Epithelial cell of esophagus (primary cell): ENCODE results near the gene DCDC2C.

ENCODE experiments used
- DNase-seq: peaks from one replicate; pipeline ENCODE4 v3.0.0; 2010; ENCODE audit warnings: low read depth
- H3K4me3 ChIP-seq: 2 replicates; pipeline ENCODE4 v1.5.1; 2011; ENCODE audit warnings: mild to moderate bottlenecking, low read length, control low read depth
- TF ChIP-seq, protein P1 (sequence below): IDR thresholded peaks from 2 replicates; pipeline ENCODE4 v1.5.1; 2011; ENCODE audit warnings: low read depth, mild to moderate bottlenecking, low read length, control low read depth, inconsistent platforms; ENCODE audit not compliant: insufficient read depth; ENCODE audit errors: missing control alignments

The DCDC2C gene

DNA sequence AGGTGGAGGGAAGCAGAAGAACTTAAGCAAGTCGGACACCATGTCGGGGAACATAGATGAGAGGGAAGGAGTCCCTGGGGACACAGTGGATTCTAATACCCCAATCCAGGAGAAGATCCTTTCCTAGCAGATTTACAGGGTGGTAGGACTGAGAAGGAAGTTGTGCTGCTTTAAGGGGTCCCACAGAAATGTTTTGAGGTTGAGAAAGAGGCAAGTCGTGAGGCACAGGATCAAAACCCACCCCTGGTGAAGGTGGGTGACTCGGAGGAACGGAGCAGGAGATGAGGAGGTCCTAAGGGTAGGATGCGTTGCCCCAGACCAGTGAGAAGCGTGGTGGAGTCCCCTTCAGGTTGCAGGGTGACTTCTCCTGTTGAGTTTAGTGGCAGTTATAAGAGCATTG is 32.7 kb downstream of the DCDC2C start:
- H3K4me3 ChIP-seq, result no peak overlapping the region
- no peak for DNase-seq
- TF ChIP-seq, protein P1, sequence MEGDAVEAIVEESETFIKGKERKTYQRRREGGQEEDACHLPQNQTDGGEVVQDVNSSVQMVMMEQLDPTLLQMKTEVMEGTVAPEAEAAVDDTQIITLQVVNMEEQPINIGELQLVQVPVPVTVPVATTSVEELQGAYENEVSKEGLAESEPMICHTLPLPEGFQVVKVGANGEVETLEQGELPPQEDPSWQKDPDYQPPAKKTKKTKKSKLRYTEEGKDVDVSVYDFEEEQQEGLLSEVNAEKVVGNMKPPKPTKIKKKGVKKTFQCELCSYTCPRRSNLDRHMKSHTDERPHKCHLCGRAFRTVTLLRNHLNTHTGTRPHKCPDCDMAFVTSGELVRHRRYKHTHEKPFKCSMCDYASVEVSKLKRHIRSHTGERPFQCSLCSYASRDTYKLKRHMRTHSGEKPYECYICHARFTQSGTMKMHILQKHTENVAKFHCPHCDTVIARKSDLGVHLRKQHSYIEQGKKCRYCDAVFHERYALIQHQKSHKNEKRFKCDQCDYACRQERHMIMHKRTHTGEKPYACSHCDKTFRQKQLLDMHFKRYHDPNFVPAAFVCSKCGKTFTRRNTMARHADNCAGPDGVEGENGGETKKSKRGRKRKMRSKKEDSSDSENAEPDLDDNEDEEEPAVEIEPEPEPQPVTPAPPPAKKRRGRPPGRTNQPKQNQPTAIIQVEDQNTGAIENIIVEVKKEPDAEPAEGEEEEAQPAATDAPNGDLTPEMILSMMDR, result no peak

DNA sequence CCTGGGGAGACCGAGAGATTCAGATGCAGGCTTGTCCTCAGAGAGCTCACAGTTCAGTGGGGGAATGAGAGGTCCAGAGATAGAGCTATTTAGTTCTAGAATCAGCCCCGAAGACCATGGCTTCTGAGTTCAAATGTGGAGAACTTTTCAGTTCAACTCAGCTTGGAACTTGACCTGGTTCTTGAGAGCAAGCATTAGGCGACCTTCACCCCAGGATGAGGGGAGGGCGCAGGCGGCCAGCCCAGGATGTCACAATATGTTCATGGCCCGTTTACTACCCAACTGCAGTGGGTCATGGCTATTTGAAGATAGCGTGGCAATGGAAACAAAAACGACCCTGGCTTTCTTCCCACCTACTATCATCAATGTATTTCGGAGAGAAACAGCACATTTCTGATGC is 33.8 kb downstream of the DCDC2C start:
- TF ChIP-seq, protein P1, result no peak
- no peak for DNase-seq
- H3K4me3 ChIP-seq, result no peak overlapping the region

DNA sequence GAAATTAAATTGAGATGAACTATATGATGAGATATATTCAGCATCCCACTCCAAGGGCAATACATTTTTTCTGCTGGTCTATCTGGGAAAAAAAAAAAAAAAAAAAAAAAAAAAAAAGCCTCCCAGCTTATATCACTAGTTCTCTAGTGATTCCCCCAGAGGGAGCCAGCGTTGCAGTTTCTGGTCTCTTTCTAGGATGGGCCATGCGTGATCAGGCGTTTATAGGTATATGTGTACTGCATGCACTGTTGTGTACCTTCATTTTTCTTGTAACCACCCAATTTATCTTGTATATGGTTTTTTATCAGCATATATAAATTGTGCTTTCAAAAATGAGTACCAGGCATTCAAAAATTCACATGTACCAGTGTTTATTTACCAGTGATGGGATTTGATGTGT is 35.1 kb downstream of the DCDC2C start:
- DNase-seq, result peak; percentile 23
- H3K4me3 ChIP-seq, result no peak overlapping the region
- TF ChIP-seq, protein P1, result peak; percentile 43

DNA sequence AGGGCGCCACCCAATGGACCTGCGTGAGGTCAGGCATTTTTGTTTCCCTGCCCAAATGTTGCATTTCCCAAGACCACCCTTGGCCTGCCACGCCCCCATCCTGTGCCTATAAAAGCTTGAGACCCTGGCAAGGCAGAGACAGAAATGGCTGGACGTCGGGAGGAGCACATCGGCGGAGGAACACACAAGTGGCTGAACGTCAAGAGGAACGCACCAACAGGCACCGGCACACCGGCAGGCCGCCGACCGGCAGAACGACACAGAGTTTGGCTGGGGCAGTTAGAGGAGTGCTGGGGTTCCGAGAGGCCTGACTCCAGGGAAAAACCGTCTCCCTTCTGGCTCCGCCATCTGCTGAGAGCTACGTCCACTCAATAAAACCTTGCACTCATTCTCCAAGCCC is 35.9 kb downstream of the DCDC2C start:
- no peak overlapping the region for H3K4me3 ChIP-seq
- no peak for DNase-seq
- TF ChIP-seq, protein P1, result no peak

DNA sequence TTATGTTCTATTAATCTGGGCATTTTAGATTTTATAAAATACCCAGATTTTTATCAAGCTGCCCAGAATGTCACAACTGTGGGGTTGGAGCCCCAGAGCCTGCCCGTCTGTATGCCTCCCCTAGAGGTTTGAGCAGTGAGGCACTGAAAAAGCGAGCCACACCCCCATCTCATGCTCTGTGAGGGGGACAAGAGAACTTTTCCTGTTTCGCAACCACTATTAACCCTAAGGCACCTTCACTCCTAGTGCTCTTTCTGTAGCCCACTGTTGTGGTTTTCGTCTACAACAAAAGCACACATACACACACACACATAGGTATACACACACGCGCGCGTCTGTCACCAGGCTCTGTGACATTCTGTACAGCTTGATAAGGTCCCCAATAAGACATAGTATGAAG is 38.0 kb downstream of the DCDC2C start:
- no peak for DNase-seq
- H3K4me3 ChIP-seq, result no peak overlapping the region
- TF ChIP-seq, protein P1, result no peak

DNA sequence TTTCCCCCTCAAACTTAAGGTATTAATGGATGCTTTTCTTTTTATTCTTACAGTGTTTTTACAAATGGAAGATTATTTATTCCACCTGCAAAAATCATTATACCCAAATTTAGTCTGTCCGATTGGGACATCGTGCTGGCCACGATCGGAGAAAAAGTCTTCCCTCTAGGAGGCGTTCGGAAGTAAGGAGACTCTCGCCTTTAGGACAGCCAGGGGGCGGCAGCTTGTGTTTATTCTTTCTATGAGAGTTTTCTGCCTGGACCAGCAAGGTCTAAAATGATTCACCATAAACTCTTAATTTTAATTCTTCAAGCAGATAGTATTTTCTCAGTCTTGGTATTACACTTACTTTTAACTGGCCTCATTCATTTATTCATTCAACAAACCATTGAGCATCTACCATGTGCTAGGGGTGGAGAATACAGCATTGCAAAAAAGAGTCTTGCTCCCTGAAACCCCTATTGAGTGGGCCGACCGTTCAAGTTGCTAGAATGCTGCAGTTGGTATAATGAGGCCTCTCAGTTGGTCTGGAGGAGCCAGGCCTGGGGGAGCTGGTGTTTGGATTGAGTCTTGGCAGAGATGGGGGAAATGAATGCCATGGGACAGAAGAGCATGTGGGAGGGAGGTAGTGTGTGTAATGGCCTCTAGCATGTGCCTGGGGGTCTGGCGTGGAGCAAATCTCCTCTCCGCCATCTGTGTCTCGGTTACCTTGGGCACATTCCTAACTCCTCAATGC is 38.7 kb downstream of the DCDC2C start:
- H3K4me3 ChIP-seq, result no peak overlapping the region
- no peak for DNase-seq
- TF ChIP-seq, protein P1, result no peak
